Activated T-cell treated with anti-CD3 and anti-CD28 coated beads, Interleukin-2, amount 50 U/mL, for 24 hours (primary cell): ENCODE data around the gene ENPP6.
A peak's percentile ranks its signal among the peaks of the same experiment; 100 is the strongest.

Source experiments
- DNase-seq: peaks from one replicate; pipeline ENCODE4 v3.0.0-alpha.2; 2020
- H3K27ac Mint-ChIP-seq: 2 replicates; pipeline ENCODE4 v1.8.0; 2020; ENCODE audit warnings: mild to moderate bottlenecking, mixed read lengths
- H3K27me3 Mint-ChIP-seq: 2 replicates; pipeline ENCODE4 v1.8.0; 2020; ENCODE audit warnings: mixed read lengths
- H3K36me3 Mint-ChIP-seq: 2 replicates; pipeline ENCODE4 v1.8.0; 2020; ENCODE audit warnings: low read depth, mixed read lengths
- H3K4me1 Mint-ChIP-seq: 2 replicates; pipeline ENCODE4 v1.8.0; 2020; ENCODE audit warnings: low read depth, mixed read lengths
- H3K4me3 Mint-ChIP-seq: 2 replicates; pipeline ENCODE4 v1.8.0; 2020; ENCODE audit warnings: mild to moderate bottlenecking, moderate library complexity, mixed read lengths
- H3K9me3 Mint-ChIP-seq: 2 replicates; pipeline ENCODE4 v1.8.0; 2020; ENCODE audit warnings: mixed read lengths

ENPP6 gene

GRCh38 chr4:184102927-184103326, 114.7 kb downstream of the ENPP6 start:
- DNase-seq, result no peak
- Mint-ChIP-seq H3K9me3 (no peaks in the 10 kb centered on the region), H3K27me3 (peaks cover 16% of the 10 kb centered on the region), H3K4me1 (peaks cover 2% of the 10 kb centered on the region), H3K27ac (no peak overlapping the region), H3K4me3 (no peak overlapping the region), H3K36me3 (no peaks in the 10 kb centered on the region)

GRCh38 chr4:184102488-184102887, 115.2 kb downstream of the ENPP6 start:
- no peak for DNase-seq
- Mint-ChIP-seq H3K9me3 (no peaks in the 10 kb centered on the region), H3K27ac (no peak overlapping the region), H3K36me3 (no peaks in the 10 kb centered on the region), H3K4me3 (no peak overlapping the region), H3K27me3 (peaks cover 20% of the 10 kb centered on the region), H3K4me1 (peaks cover 4% of the 10 kb centered on the region)

- H3K27ac Mint-ChIP-seq, result no peak overlapping the region
- H3K4me1 Mint-ChIP-seq, result peaks cover 10% of the 10 kb centered on the region
- H3K27me3 Mint-ChIP-seq, result peaks cover 25% of the 10 kb centered on the region
- no peak for DNase-seq
- H3K9me3 Mint-ChIP-seq, result no peaks in the 10 kb centered on the region
- H3K4me3 Mint-ChIP-seq, result no peak overlapping the region
- no peaks in the 10 kb centered on the region for H3K36me3 Mint-ChIP-seq
Measured at GRCh38 chr4:184101711-184102110, 116.0 kb downstream of the ENPP6 start.

- Mint-ChIP-seq H3K4me1 (peaks cover 10% of the 10 kb centered on the region), H3K9me3 (no peaks in the 10 kb centered on the region), H3K27me3 (peaks cover 33% of the 10 kb centered on the region), H3K4me3 (no peak overlapping the region), H3K27ac (no peak overlapping the region), H3K36me3 (no peaks in the 10 kb centered on the region)
- peak; percentile 66 for DNase-seq
Measured at GRCh38 chr4:184100297-184100885, 117.3 kb downstream of the ENPP6 start.

GRCh38 chr4:184099535-184099966, 118.1 kb downstream of the ENPP6 start:
- H3K27me3 Mint-ChIP-seq, result peaks cover 33% of the 10 kb centered on the region
- no peak for DNase-seq
- no peaks in the 10 kb centered on the region for H3K9me3 Mint-ChIP-seq
- no peaks in the 10 kb centered on the region for H3K36me3 Mint-ChIP-seq
- H3K4me3 Mint-ChIP-seq, result no peak overlapping the region
- peaks cover 10% of the 10 kb centered on the region for H3K4me1 Mint-ChIP-seq
- H3K27ac Mint-ChIP-seq, result no peak overlapping the region

- peaks cover 33% of the 10 kb centered on the region for H3K27me3 Mint-ChIP-seq
- H3K9me3 Mint-ChIP-seq, result no peaks in the 10 kb centered on the region
Measured at GRCh38 chr4:184099000-184099399, 118.7 kb downstream of the ENPP6 start.

GRCh38 chr4:184097815-184098214, 119.9 kb downstream of the ENPP6 start:
- no peak for DNase-seq
- H3K36me3 Mint-ChIP-seq, result no peaks in the 10 kb centered on the region
- H3K9me3 Mint-ChIP-seq, result no peaks in the 10 kb centered on the region
- peaks cover 10% of the 10 kb centered on the region for H3K4me1 Mint-ChIP-seq
- H3K27ac Mint-ChIP-seq, result no peak overlapping the region
- H3K4me3 Mint-ChIP-seq, result peak overlapping the region; percentile 59
- peaks cover 33% of the 10 kb centered on the region for H3K27me3 Mint-ChIP-seq

More at GRCh38 chr4:184099000-184099399, 118.7 kb downstream of the ENPP6 start:
- Mint-ChIP-seq H3K4me1 (peaks cover 10% of the 10 kb centered on the region), H3K4me3 (no peak overlapping the region), H3K36me3 (no peaks in the 10 kb centered on the region), H3K27ac (no peak overlapping the region)
- DNase-seq, result no peak

GRCh38 chr4:184097241-184097605, 120.5 kb downstream of the ENPP6 start:
- H3K4me3 Mint-ChIP-seq, result peak overlapping the region; percentile 59
- H3K27me3 Mint-ChIP-seq, result peaks cover 33% of the 10 kb centered on the region
- H3K27ac Mint-ChIP-seq, result no peak overlapping the region
- peaks cover 10% of the 10 kb centered on the region for H3K4me1 Mint-ChIP-seq
- peak; percentile 53 for DNase-seq
- no peaks in the 10 kb centered on the region for H3K36me3 Mint-ChIP-seq
- H3K9me3 Mint-ChIP-seq, result no peaks in the 10 kb centered on the region

GRCh38 chr4:184096561-184097240, 121.0 kb downstream of the ENPP6 start:
- peaks cover 33% of the 10 kb centered on the region for H3K27me3 Mint-ChIP-seq
- no peaks in the 10 kb centered on the region for H3K9me3 Mint-ChIP-seq
- H3K4me3 Mint-ChIP-seq, result peak overlapping the region; percentile 59
- no peak for DNase-seq
- H3K36me3 Mint-ChIP-seq, result no peaks in the 10 kb centered on the region
- no peak overlapping the region for H3K27ac Mint-ChIP-seq
- H3K4me1 Mint-ChIP-seq, result peaks cover 10% of the 10 kb centered on the region

GRCh38 chr4:184094532-184095159, 123.0 kb downstream of the ENPP6 start:
- DNase-seq, result no peak
- Mint-ChIP-seq H3K4me1 (peaks cover 8% of the 10 kb centered on the region), H3K36me3 (no peaks in the 10 kb centered on the region), H3K9me3 (no peaks in the 10 kb centered on the region), H3K4me3 (no peak overlapping the region), H3K27ac (no peak overlapping the region), H3K27me3 (peaks cover 25% of the 10 kb centered on the region)

- Mint-ChIP-seq H3K9me3 (no peaks in the 10 kb centered on the region), H3K36me3 (no peaks in the 10 kb centered on the region), H3K27me3 (peaks cover 27% of the 10 kb centered on the region), H3K27ac (no peak overlapping the region), H3K4me1 (peaks cover under 1% of the 10 kb centered on the region), H3K4me3 (no peak overlapping the region)
- DNase-seq, result no peak
Measured at GRCh38 chr4:184091986-184092385, 125.7 kb downstream of the ENPP6 start.

- no peaks in the 10 kb centered on the region for H3K4me1 Mint-ChIP-seq
- no peak for DNase-seq
- no peaks in the 10 kb centered on the region for H3K36me3 Mint-ChIP-seq
- no peaks in the 10 kb centered on the region for H3K9me3 Mint-ChIP-seq
- peaks cover 21% of the 10 kb centered on the region for H3K27me3 Mint-ChIP-seq
- H3K4me3 Mint-ChIP-seq, result no peak overlapping the region
- H3K27ac Mint-ChIP-seq, result no peak overlapping the region
Measured at GRCh38 chr4:184090571-184090970, 127.1 kb downstream of the ENPP6 start.

- DNase-seq, result no peak
- no peaks in the 10 kb centered on the region for H3K36me3 Mint-ChIP-seq
- peaks cover 52% of the 10 kb centered on the region for H3K27me3 Mint-ChIP-seq
- no peaks in the 10 kb centered on the region for H3K4me1 Mint-ChIP-seq
- H3K4me3 Mint-ChIP-seq, result no peak overlapping the region
- H3K27ac Mint-ChIP-seq, result no peak overlapping the region
- peaks cover 5% of the 10 kb centered on the region for H3K9me3 Mint-ChIP-seq
Measured at GRCh38 chr4:184080674-184081073, 137.0 kb downstream of the ENPP6 start.

- Mint-ChIP-seq H3K27ac (no peak overlapping the region), H3K36me3 (no peaks in the 10 kb centered on the region), H3K9me3 (peaks cover 18% of the 10 kb centered on the region), H3K4me3 (no peak overlapping the region), H3K4me1 (no peaks in the 10 kb centered on the region), H3K27me3 (peaks cover 27% of the 10 kb centered on the region)
- DNase-seq, result no peak
Measured at GRCh38 chr4:184074677-184075388, 142.8 kb downstream of the ENPP6 start.
